Amygdala (tissue), 56 donors: ENCODE data around the gene LGALS9C.
"Not testable (repeated sequence)": the region's sequence is repeated elsewhere in the genome, so short reads cannot be mapped to it uniquely, and the experiment has no call there.

Experiments
- DNase-seq, 56 donors: peaks; one replicate each; lab custom pipeline; 2025; lab: John Stamatoyannopoulos, UW

Gene LGALS9C

DNA sequence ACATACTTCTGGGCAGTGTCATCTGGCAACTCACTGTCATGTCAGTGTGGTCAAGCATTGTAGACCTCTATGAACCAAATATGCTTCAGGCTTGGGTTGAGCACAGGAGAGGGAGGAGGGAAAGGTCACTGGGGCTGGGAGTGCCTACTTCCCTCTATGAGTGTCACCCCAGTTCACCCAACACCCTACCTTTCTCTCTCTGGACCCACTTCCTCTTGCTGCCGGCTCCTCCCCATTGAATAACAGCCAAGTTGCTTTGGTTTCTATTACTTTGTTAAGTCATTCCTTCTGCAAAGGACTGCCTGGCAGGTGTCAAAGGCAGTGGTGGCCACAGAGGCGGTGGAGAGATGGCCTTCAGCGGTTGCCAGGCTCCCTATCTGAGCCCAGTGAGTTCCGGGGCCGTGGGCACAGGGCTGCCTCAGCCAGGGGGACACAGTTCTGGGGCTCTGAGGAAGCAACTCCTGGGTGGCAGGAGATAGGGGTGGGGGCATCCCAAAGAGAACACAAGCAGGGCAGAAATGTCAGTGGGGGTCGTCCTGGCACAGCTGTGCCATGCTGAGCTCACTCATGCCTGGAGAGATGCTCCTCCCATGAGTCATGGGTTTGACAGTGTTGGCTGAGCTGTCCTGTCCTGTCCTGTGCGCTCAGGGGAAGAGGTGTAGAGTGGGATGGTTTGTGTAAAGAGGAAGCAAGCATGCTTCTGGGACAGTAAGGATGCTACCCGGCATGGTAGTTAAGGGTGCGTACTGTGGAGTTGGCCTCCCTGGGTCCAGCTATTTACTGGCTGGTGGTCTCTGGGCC is at the start of gene LGALS9C:
TSS of gene LGALS9C (plus strand) at position 282 of the 801 bp plus-strand sequence. CDS start at position 348, 66 bp downstream.
- DNase-seq: not testable (repeated sequence)

- DNase-seq: not testable (repeated sequence)
These were observed 44.4 kb upstream of the LGALS9C start for GRCh38 chr17:18432206-18432605.

DNA sequence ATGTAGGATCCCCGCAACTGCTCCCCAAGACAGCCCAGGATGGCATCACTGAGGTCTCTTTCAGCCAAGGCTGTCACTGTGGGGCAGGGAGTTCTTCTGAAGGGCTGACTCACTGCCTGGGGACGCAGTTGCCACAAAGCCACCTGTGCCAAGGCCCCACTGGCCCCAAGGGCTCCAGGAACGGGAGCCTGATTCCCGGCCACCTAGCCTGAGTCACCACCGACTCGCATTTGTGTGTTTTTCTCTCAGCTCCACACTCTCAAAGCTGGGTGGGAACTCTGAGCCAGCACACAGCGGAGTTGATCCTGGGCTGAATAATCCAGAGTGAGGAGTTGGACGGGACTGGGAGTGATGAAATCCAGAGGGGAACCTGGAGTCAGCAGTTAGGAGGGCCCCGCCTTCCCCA is 37.1 kb upstream of the LGALS9C start:
- DNase-seq: not testable (repeated sequence)

DNA sequence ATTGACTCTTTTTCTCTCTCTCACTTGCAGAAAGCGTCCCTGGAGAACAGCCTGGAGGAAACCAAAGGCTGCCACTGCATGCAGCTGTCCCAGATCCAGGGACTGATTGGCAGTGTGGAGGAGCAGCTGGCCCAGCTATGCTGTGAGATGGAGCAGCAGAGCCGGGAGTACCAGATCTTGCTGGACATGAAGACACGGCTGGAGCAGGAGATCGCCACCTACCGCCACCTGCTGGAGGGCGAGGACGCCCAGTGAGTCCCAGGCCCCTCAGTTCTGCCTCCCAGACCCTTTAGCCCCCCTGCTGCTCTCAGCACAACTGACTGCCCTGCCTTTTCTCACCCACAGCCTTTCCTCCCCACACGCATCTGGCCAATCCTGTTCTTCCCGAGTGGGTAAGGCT is 34.5 kb upstream of the LGALS9C start:
- not testable (repeated sequence) for DNase-seq

GRCh38 chr17:18442532-18442931 is 34.1 kb upstream of the LGALS9C start:
- DNase-seq: not testable (repeated sequence)

GRCh38 chr17:18447476-18448205 is 28.9 kb upstream of the LGALS9C start:
- DNase-seq: not testable (repeated sequence)

DNA sequence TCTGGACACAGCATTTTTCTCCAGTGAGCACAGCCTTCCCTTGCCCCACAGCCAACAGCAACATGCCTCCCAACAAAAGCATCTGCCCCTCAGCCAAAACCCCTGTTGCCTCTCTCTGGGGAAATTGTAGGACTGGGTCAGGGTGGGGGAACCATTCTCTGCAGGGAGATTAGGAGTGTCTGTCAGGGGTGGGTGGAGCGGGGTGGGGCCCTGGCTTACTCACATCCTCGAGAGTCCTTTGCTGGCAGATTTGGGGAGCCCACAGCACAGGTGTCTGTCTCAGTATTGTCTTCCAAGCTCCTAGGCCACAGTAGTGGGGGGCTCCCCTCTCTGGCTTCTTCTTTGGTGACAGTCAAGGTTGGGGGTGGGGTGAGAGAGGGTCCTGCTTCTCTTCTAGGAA is 28.3 kb upstream of the LGALS9C start:
- DNase-seq: not testable (repeated sequence)

- DNase-seq: not testable (repeated sequence)
These were observed 26.8 kb upstream of the LGALS9C start for GRCh38 chr17:18449833-18450232.

GRCh38 chr17:18450998-18451397 is 25.6 kb upstream of the LGALS9C start:
- DNase-seq: not testable (repeated sequence)

DNA sequence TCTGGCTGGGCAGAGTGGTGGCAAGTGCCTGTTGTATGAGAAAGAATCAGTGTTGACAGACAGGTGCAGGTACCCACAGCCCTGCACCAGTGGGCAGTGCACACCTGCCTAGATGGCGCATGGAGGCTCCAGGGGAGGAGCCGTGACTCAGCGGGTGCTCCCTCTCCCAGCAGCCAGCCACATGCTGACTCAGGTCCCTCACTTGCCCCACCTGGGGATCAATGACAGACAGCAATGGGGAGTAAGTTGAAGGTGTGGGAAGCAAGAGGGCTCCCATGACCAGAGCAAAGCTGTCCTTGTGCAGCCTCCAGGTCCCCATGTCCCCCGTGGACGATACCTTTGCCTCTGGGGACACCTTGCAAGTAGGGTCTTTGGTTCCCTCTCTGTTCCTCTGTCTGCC is 24.6 kb upstream of the LGALS9C start:
- DNase-seq: not testable (repeated sequence)

GRCh38 chr17:18459035-18459434 is 17.6 kb upstream of the LGALS9C start:
- DNase-seq: not testable (repeated sequence)

- DNase-seq: not testable (repeated sequence)
These were observed 12.6 kb upstream of the LGALS9C start for GRCh38 chr17:18463831-18464502.

- not testable (repeated sequence) for DNase-seq
These were observed 10.2 kb upstream of the LGALS9C start for GRCh38 chr17:18466250-18466983.

- DNase-seq: not testable (repeated sequence)
These were observed 9.6 kb upstream of the LGALS9C start for GRCh38 chr17:18467001-18467400.

DNA sequence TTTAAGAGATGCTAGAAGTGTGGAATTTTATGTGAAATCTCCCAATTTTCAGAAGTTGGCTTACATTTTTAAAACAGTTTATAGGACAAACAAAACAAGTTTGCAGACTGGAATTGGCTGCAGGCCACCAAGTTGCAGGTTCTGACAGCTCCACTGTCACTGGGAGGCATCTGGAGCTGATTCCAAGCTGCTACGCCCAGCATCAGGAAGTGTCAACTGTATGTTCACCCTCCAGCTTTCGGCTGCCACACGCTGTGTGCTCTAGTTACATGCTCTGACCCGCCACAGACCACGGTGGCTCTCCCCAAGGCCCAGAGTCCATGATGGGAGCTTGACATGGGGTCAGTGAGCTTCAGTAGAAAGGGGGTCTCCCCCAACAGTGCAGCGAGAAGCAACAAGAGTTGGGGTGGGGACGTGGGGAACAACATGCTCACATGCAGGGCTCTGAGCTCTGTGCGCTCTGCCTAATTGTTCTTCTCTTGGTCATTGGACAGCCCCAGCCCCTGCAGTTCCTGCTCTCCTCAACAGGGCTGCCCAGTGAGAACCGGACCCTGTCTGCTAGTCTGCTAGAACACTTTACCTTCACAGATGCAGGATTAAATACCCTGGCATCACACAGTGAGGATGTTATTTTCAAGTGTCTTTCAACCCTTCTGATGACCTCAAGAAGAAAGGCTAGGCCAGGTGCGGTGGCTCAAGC is 8.0 kb upstream of the LGALS9C start:
- DNase-seq: not testable (repeated sequence)

GRCh38 chr17:18469837-18470236 is 6.8 kb upstream of the LGALS9C start:
- not testable (repeated sequence) for DNase-seq

GRCh38 chr17:18470345-18470930 is 6.2 kb upstream of the LGALS9C start:
- DNase-seq: not testable (repeated sequence)

DNA sequence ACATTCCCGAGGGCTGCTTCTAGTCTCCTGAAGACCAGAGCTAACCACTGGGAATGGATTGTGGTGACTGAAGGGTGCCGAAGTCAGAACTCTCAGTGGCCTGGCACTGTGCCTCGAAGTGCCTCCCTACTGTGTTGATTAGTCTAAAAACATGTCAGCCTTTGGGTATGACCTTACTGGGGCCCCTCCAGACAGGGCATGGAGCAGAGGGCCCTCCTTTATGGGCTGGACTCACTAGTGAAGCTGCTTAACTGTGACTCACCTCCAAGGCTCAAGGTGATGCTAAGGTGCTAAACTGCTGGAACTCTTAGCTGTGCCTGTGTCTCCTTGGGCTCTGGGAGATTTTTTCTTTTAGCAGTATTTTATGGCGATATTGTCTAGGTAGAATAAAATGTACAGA is 2.6 kb upstream of the LGALS9C start:
- DNase-seq: not testable (repeated sequence)

- DNase-seq: not testable (repeated sequence)
These were observed 1.8 kb upstream of the LGALS9C start for GRCh38 chr17:18474754-18475153.
